PFSK-1 (cell line): ENCODE measurements around the gene EYA2.

ENCODE experiments used
- FOXP2 ChIP-seq: optimal IDR thresholded peaks from 2 replicates; pipeline ENCODE3; 2011; ENCODE audit warnings: borderline replicate concordance, control low read depth, inconsistent platforms; ENCODE audit not compliant: insufficient read depth; ENCODE audit errors: extremely low read length, extremely low read depth
- POLR2AphosphoS5 ChIP-seq: IDR thresholded peaks from 2 replicates; pipeline ENCODE4 v1.6.1; 2012; ENCODE audit warnings: low read depth, mild to moderate bottlenecking, control low read depth, low read length, moderate library complexity
- SIN3A ChIP-seq: IDR thresholded peaks from 2 replicates; pipeline ENCODE4 v1.6.1; 2012; ENCODE audit warnings: mild to moderate bottlenecking, low read length, moderate library complexity, borderline replicate concordance; ENCODE audit not compliant: insufficient read depth
- TAF1 ChIP-seq: IDR thresholded peaks from 2 replicates; pipeline ENCODE4 v1.6.1; 2012; ENCODE audit warnings: low read length, control low read depth, borderline replicate concordance; ENCODE audit not compliant: insufficient read depth
- TF ChIP-seq, protein P1 (sequence below), 2 experiments: IDR thresholded peaks; 2 replicates each; pipeline versions ENCODE4 v1.6.1 to v1.8.0; 2011 to 2012; ENCODE audit warnings: low read depth in 2 of 2, low read length in 2 of 2, control low read depth in 1 of 2, inconsistent platforms in 1 of 2, mild to moderate bottlenecking in 1 of 2, moderate library complexity in 1 of 2; ENCODE audit not compliant: insufficient read depth in 1 of 2

The EYA2 gene

DNA sequence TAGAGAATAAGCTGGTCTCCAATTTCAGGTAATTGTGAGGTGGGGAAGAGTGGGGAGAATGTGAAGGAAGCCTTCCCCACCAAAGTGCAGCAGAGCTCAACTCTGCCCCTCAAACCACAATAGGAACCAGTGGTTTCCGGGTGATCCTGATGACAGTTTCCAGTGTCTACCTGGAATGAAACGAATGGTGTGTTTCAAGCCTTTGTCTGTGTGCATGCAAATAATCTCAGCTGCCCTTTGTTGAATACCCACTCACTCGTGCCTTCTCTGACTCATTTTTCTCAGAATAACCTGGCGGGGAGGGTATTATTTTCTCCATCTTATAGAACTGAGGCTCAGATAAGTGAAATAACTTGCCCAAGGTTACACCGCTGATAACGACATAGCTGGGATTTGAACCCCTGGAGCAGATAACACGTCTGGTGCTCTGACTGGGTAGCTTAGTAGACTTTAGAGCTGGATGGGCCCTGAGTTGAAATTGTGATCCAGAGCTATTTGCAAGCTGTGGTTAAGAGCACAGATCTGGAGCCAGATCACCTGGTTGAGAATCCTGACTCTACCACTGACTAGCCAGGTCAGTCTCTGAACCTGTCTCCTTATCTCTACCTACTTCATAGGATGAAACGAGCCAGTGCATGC lies 85.1 kb downstream of the EYA2 start:
- no peak for TF ChIP-seq TAF1

DNA sequence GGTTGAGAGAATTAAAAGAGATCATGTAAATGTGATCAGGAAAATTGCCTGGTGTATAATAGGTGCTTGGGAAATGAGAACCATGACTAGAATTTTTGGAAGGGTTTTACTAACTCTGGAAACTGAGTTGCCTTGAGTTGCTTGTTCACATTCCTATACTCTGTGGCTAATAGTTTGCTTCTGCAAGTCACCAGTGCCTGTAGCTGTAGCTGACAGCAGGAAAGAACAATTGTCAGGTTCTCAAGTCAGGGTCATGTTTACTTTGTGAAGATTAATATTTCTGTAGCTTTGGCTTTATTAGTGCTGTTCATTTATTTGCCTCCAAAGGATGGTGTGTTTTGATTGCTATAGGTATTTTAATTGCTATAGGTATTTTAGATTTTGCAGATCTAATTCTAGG lies 86.5 kb downstream of the EYA2 start:
- no peak for TF ChIP-seq FOXP2

DNA sequence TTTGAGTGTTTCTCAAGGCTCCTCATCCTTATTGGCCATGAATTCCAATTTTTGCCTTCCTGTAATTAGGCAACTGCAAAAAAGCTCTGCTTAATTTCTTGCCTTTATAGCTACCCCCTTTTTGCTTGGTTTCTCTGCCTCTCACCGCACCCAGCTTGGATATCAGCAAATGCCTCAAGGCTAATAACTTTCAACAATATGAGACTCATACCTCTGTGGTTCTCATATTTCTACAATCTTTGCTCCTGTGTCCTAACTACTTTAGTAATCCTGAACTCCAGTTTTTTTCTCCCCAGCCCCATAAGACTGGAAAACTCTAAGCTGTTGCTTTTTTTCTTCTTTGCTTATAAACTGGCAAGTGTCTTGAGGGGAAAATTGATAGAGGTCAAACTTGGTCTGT lies 88.8 kb downstream of the EYA2 start:
- TF ChIP-seq SIN3A = no peak
- no peak for TF ChIP-seq TAF1
- TF ChIP-seq POLR2AphosphoS5 = no peak
- TF ChIP-seq, protein P1, sequence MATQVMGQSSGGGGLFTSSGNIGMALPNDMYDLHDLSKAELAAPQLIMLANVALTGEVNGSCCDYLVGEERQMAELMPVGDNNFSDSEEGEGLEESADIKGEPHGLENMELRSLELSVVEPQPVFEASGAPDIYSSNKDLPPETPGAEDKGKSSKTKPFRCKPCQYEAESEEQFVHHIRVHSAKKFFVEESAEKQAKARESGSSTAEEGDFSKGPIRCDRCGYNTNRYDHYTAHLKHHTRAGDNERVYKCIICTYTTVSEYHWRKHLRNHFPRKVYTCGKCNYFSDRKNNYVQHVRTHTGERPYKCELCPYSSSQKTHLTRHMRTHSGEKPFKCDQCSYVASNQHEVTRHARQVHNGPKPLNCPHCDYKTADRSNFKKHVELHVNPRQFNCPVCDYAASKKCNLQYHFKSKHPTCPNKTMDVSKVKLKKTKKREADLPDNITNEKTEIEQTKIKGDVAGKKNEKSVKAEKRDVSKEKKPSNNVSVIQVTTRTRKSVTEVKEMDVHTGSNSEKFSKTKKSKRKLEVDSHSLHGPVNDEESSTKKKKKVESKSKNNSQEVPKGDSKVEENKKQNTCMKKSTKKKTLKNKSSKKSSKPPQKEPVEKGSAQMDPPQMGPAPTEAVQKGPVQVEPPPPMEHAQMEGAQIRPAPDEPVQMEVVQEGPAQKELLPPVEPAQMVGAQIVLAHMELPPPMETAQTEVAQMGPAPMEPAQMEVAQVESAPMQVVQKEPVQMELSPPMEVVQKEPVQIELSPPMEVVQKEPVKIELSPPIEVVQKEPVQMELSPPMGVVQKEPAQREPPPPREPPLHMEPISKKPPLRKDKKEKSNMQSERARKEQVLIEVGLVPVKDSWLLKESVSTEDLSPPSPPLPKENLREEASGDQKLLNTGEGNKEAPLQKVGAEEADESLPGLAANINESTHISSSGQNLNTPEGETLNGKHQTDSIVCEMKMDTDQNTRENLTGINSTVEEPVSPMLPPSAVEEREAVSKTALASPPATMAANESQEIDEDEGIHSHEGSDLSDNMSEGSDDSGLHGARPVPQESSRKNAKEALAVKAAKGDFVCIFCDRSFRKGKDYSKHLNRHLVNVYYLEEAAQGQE (IDR thresholded peaks at IDR 0.05; ENCODE audit: insufficient read depth in 1 of 2, low read depth in 2 of 2, low read length in 2 of 2) = no peak
- TF ChIP-seq FOXP2 = no peak

DNA sequence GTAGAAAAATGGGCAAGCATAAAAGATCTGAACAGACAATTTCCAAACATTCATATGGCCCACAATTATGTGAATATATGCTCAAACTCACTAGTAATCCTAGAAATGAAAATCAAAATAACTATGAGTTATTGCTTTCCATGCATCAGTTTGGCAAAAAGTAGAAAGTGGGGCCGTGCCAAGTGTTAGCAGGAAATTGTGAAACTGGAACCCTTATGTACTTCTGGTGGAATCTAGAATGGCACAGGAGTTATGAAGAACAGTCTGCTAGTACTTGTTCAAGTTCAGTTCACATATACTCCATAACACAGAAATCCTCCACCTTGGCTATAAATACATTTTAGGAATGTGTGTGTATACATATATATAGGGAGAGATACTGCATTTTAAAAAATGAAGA lies 89.8 kb downstream of the EYA2 start:
- TF ChIP-seq TAF1 (no peak), SIN3A (no peak), POLR2AphosphoS5 (no peak), FOXP2 (no peak)
- TF ChIP-seq, protein P1 (IDR thresholded peaks at IDR 0.05; ENCODE audit: insufficient read depth in 1 of 2, low read depth in 2 of 2, low read length in 2 of 2) = no peak

DNA sequence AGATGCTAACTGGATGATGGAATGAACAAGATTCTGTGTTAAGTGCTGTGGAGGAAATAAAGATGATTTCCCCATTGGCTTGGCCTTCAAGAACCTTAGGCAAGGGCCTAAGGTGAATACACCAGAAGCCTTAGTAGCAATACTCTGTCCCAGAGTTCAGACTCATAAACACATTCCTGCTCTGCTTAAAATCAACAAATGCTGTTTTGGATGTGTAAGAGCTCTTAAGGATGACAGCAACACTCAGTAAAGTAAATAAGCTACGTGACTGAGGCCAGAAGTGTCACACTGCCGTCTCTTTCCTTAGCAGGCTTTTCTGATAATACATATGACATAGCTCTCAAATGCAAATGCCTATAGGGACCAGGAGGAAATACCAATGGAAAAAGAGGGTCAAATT lies 90.6 kb downstream of the EYA2 start:
- TF ChIP-seq POLR2AphosphoS5 (no peak), FOXP2 (no peak), TAF1 (no peak), SIN3A (no peak)
- TF ChIP-seq, protein P1 (IDR thresholded peaks at IDR 0.05; ENCODE audit: insufficient read depth in 1 of 2, low read depth in 2 of 2, low read length in 2 of 2) = no peak

DNA sequence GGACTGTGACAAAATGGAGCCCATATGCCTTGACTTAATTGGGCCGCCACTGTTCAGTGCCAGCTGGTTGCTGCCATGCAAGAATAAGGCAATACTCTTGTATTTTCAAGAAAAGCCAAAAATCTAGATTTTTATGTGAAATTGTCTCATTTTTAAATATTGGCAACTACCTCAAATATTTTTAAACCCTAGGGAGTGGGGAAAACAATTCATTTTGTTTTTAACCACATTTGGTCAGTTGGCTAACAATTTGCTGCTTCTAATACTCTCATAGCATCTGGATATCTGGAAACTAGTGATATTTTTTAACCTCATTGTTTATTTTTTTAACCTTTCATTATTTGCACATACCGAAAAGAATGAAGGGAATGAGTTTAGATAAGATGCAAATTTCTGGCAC lies 91.0 kb downstream of the EYA2 start:
- TF ChIP-seq FOXP2 (no peak), SIN3A (no peak), POLR2AphosphoS5 (no peak), TAF1 (no peak)
- TF ChIP-seq, protein P1 (IDR thresholded peaks at IDR 0.05; ENCODE audit: insufficient read depth in 1 of 2, low read depth in 2 of 2, low read length in 2 of 2) = no peak
